Hepatocyte (in vitro differentiated cells): ENCODE results near the gene WDR70. TPM values are rescaled to one million over a fixed set of nuclear protein-coding genes. Genes with fewer than 3 reads are reported as not detected.
"Not testable (repeated sequence)": the region's sequence is repeated elsewhere in the genome, so short reads cannot be mapped to it uniquely, and the experiment has no call there.

Experiments
- DNase-seq: peaks from one replicate; pipeline ENCODE4 v3.0.0-alpha.2; 2016; ENCODE audit warnings: low spot score
- H2AFZ ChIP-seq: fragments of 200-600 bp; sonication (generic); 2 replicates; pipeline ENCODE4 v1.6.0; 2016; ENCODE audit warnings: antibody characterized with exemption, mild to moderate bottlenecking
- H3K27ac ChIP-seq: fragments of 200-600 bp; sonication (generic); 2 replicates; pipeline ENCODE4 v1.5.1; 2016; ENCODE audit warnings: mild to moderate bottlenecking
- H3K27me3 ChIP-seq: fragments of 200-600 bp; sonication (generic); 2 replicates; pipeline ENCODE4 v1.6.1; 2016
- H3K36me3 ChIP-seq: fragments of 200-600 bp; sonication (generic); replicated peaks from 2 replicates; pipeline ENCODE4 v1.5.1; 2016; ENCODE audit warnings: low read depth; ENCODE audit not compliant: insufficient read depth
- H3K4me1 ChIP-seq: fragments of 200-600 bp; sonication (generic); 2 replicates; pipeline ENCODE4 v1.5.1; 2016; ENCODE audit warnings: mild to moderate bottlenecking, moderate library complexity; ENCODE audit not compliant: insufficient read depth
- H3K4me2 ChIP-seq: fragments of 200-600 bp; sonication (generic); 2 replicates; pipeline ENCODE4 v1.6.0; 2016
- H3K4me3 ChIP-seq: fragments of 200-600 bp; sonication (generic); 2 replicates; pipeline ENCODE4 v1.5.1; 2016; ENCODE audit warnings: mild to moderate bottlenecking
- H3K79me2 ChIP-seq: fragments of 200-600 bp; sonication (generic); 2 replicates; pipeline ENCODE4 v1.6.0; 2017; ENCODE audit warnings: mild to moderate bottlenecking
- H3K9me2 ChIP-seq: fragments of 200-600 bp; sonication (generic); replicated peaks from 2 replicates; pipeline ENCODE4 v1.6.0; 2017; ENCODE audit warnings: mild to moderate bottlenecking; ENCODE audit not compliant: insufficient read depth
- H3K9me3 ChIP-seq: fragments of 200-600 bp; sonication (generic); 2 replicates; pipeline ENCODE4 v1.5.1; 2016; ENCODE audit warnings: low read depth, mild to moderate bottlenecking
- H4K20me1 ChIP-seq: fragments of 200-600 bp; sonication (generic); 2 replicates; pipeline ENCODE4 v1.6.0; 2016; ENCODE audit warnings: mild to moderate bottlenecking; ENCODE audit not compliant: insufficient read depth, poor library complexity, severe bottlenecking
- CTCF ChIP-seq: fragments of 200-600 bp; sonication (generic); IDR thresholded peaks from 2 replicates; pipeline ENCODE4 v1.5.1; 2016; ENCODE audit warnings: antibody characterized with exemption, mild to moderate bottlenecking; ENCODE audit not compliant: poor library complexity
- EZH2 ChIP-seq: fragments of 200-600 bp; sonication (generic); IDR thresholded peaks from 2 replicates; pipeline ENCODE4 v1.6.1; 2016; ENCODE audit warnings: antibody characterized with exemption, mild to moderate bottlenecking, borderline replicate concordance
- EZH2phosphoT487 ChIP-seq: fragments of 200-600 bp; sonication (generic); IDR thresholded peaks from one replicate; pipeline ENCODE4 v1.6.1; 2018; ENCODE audit warnings: antibody characterized with exemption, mild to moderate bottlenecking, low read depth, moderate library complexity; ENCODE audit not compliant: unreplicated experiment, severe bottlenecking
- WGBS: methylation state at CpG from one replicate; pipeline ENCODE4 v1.1.6; 2016; ENCODE audit warnings: low lambda C conversion rate; ENCODE audit errors: missing lambda C conversion rate; 5-methylcytosine and 5-hydroxymethylcytosine counted together
- polyA plus RNA-seq: library from polyadenylated mRNA; unstranded; fragments of >200 nt; fragmentation: Nextera tagmentation; extraction: Ambion mirVana; gene quantifications from 2 replicates; pipeline ENCODE4 v1.2.1, GENCODE V29; 2016
- total RNA-seq: library from RNA; depleted of rRNA; stranded (reverse); fragments of >200 nt; gene quantifications from 2 replicates; pipeline ENCODE4 v1.2.3, GENCODE V29; 2014

Gene WDR70
- total and polyA plus RNA-seq, 2 experiments from 2014 or later: 22.3 to 37.0 TPM

- 98% methylated on average over 9 of the region's 9 CpGs for WGBS
Observed at GRCh38 chr5:37774912-37775483, 395.9 kb downstream of the WDR70 start.

GRCh38 chr5:37776826-37777225 is 397.7 kb downstream of the WDR70 start:
- Histone ChIP-seq H3K4me3 (no peak overlapping the region), H3K9me2 (no peaks in the 10 kb centered on the region), H2AFZ (no peak overlapping the region), H3K27me3 (no peaks in the 10 kb centered on the region), H3K79me2 (no peaks in the 10 kb centered on the region), H3K27ac (no peak overlapping the region), H3K4me2 (no peak overlapping the region), H3K4me1 (no peaks in the 10 kb centered on the region), H4K20me1 (no peaks in the 10 kb centered on the region), H3K9me3 (no peaks in the 10 kb centered on the region), H3K36me3 (no peaks in the 10 kb centered on the region)
- peak; percentile 30 for DNase-seq
- TF ChIP-seq EZH2phosphoT487 (no peak), EZH2 (no peak)
- 79% methylated on average over 7 of the region's 7 CpGs for WGBS

More at GRCh38 chr5:37774912-37775483, 395.9 kb downstream of the WDR70 start:
- Histone ChIP-seq H3K36me3 (no peaks in the 10 kb centered on the region), H2AFZ (no peak overlapping the region), H3K27me3 (no peaks in the 10 kb centered on the region), H3K79me2 (no peaks in the 10 kb centered on the region), H3K27ac (no peak overlapping the region), H3K4me2 (no peak overlapping the region), H3K4me3 (no peak overlapping the region), H3K9me3 (no peaks in the 10 kb centered on the region), H4K20me1 (no peaks in the 10 kb centered on the region), H3K9me2 (no peaks in the 10 kb centered on the region), H3K4me1 (no peaks in the 10 kb centered on the region)
- DNase-seq: no peak
- TF ChIP-seq EZH2phosphoT487: no peak
- TF ChIP-seq EZH2: no peak
- TF ChIP-seq CTCF: peak; percentile 27

- no peak overlapping the region for H3K4me3 ChIP-seq
- 89% methylated on average over 15 of the region's 15 CpGs for WGBS
- H3K4me2 ChIP-seq: no peak overlapping the region
- no peaks in the 10 kb centered on the region for H3K9me3 ChIP-seq
- H3K36me3 ChIP-seq: no peaks in the 10 kb centered on the region
- H3K79me2 ChIP-seq: no peaks in the 10 kb centered on the region
- no peaks in the 10 kb centered on the region for H4K20me1 ChIP-seq
- no peaks in the 10 kb centered on the region for H3K9me2 ChIP-seq
- DNase-seq: no peak
- no peaks in the 10 kb centered on the region for H3K27me3 ChIP-seq
- H3K4me1 ChIP-seq: no peaks in the 10 kb centered on the region
- H3K27ac ChIP-seq: no peak overlapping the region
- no peak overlapping the region for H2AFZ ChIP-seq
- TF ChIP-seq CTCF (no peak), EZH2phosphoT487 (no peak), EZH2 (no peak)
Observed at GRCh38 chr5:37777432-37778130, 398.5 kb downstream of the WDR70 start.

- not testable (repeated sequence) for H3K4me1 ChIP-seq, H3K79me2 ChIP-seq, H3K4me3 ChIP-seq, H3K27ac ChIP-seq, H2AFZ ChIP-seq, H3K9me3 ChIP-seq, H4K20me1 ChIP-seq, H3K9me2 ChIP-seq, H3K27me3 ChIP-seq, H3K36me3 ChIP-seq, H3K4me2 ChIP-seq, DNase-seq
- 97% methylated on average over 8 of the region's 8 CpGs for WGBS
Observed at GRCh38 chr5:37781409-37781808, 402.3 kb downstream of the WDR70 start.
